Dendritic cell treated with granulocyte-macrophage colony-stimulating factor and Interleukin-4, amounts not matched to agents 40 ng/mL and 50 ng/mL, for 4 days (primary cell): ENCODE measurements around the gene PTGS1.
"Not testable (repeated sequence)": the region's sequence is repeated elsewhere in the genome, so short reads cannot be mapped to it uniquely, and the experiment has no call there.

Experiments
- H3K27ac Mint-ChIP-seq: one replicate; pipeline ENCODE4 v1.8.0; 2022; ENCODE audit warnings: mild to moderate bottlenecking, mixed read lengths
- H3K27me3 Mint-ChIP-seq: one replicate; pipeline ENCODE4 v1.8.0; 2022; ENCODE audit warnings: mild to moderate bottlenecking, mixed read lengths
- H3K36me3 Mint-ChIP-seq: one replicate; pipeline ENCODE4 v1.8.0; 2022; ENCODE audit warnings: low read depth, mixed read lengths
- H3K4me1 Mint-ChIP-seq: one replicate; pipeline ENCODE4 v1.8.0; 2022; ENCODE audit warnings: low read depth, mixed read lengths
- H3K4me3 Mint-ChIP-seq: one replicate; pipeline ENCODE4 v1.8.0; 2022; ENCODE audit warnings: mild to moderate bottlenecking, moderate library complexity, mixed read lengths
- H3K9me3 Mint-ChIP-seq: one replicate; pipeline ENCODE4 v1.8.0; 2022; ENCODE audit warnings: mixed read lengths
- intact Hi-C: fragments of 100-400 bp; cut with micrococcal nuclease; formaldehyde crosslinking; loops from one replicate; pipeline ENCODE4 v1.15.0; 2022

Gene PTGS1

GRCh38 chr9:122370869-122371755 is at the start of gene PTGS1:
Gene PTGS1 (plus strand): TSS chr9:122371024. CDS start chr9:122371085, 61 bp downstream.
- peak within 1 kb of the TSS; percentile 98 for H3K4me3 Mint-ChIP-seq
- peaks cover 9% of the 10 kb centered on the region for H3K9me3 Mint-ChIP-seq
- intact Hi-C loops = loop anchor here (1.0 kb wide), 1 partner anchor 16 kb away; no protein-coding TSS in a partner anchor
- peaks cover 52% of the 10 kb centered on the region for H3K36me3 Mint-ChIP-seq
- H3K27ac Mint-ChIP-seq = peak within 1 kb of the TSS; percentile 89
- H3K4me1 Mint-ChIP-seq = peaks cover 66% of the 10 kb centered on the region
- H3K27me3 Mint-ChIP-seq = no peaks in the 10 kb centered on the region

GRCh38 chr9:122322553-122322952 is 48.3 kb upstream of the PTGS1 start:
- Mint-ChIP-seq H3K36me3 (peaks cover 76% of the 10 kb centered on the region), H3K9me3 (no peaks in the 10 kb centered on the region), H3K27me3 (no peaks in the 10 kb centered on the region), H3K4me3 (no peak overlapping the region), H3K27ac (no peak overlapping the region), H3K4me1 (peaks cover 14% of the 10 kb centered on the region)
- intact Hi-C loops = no loop called here

GRCh38 chr9:122324665-122325064 is 46.2 kb upstream of the PTGS1 start:
- Mint-ChIP-seq H3K36me3 (peaks cover 72% of the 10 kb centered on the region), H3K4me1 (peaks cover 14% of the 10 kb centered on the region)
- intact Hi-C loops = not testable (repeated sequence)

GRCh38 chr9:122325124-122325523 is 45.7 kb upstream of the PTGS1 start:
- intact Hi-C loops = no loop called here
- peaks cover 72% of the 10 kb centered on the region for H3K36me3 Mint-ChIP-seq
- no peak overlapping the region for H3K27ac Mint-ChIP-seq
- H3K27me3 Mint-ChIP-seq = no peaks in the 10 kb centered on the region
- H3K9me3 Mint-ChIP-seq = no peaks in the 10 kb centered on the region
- H3K4me1 Mint-ChIP-seq = peaks cover 13% of the 10 kb centered on the region
- no peak overlapping the region for H3K4me3 Mint-ChIP-seq

More at GRCh38 chr9:122324665-122325064, 46.2 kb upstream of the PTGS1 start:
- H3K4me3 Mint-ChIP-seq, H3K27ac Mint-ChIP-seq, H3K9me3 Mint-ChIP-seq, H3K27me3 Mint-ChIP-seq: not testable (repeated sequence)

- no peaks in the 10 kb centered on the region for H3K9me3 Mint-ChIP-seq
- peaks cover 18% of the 10 kb centered on the region for H3K4me1 Mint-ChIP-seq
- intact Hi-C loops = no loop called here
- no peak overlapping the region for H3K27ac Mint-ChIP-seq
- no peaks in the 10 kb centered on the region for H3K27me3 Mint-ChIP-seq
- peaks cover 60% of the 10 kb centered on the region for H3K36me3 Mint-ChIP-seq
- H3K4me3 Mint-ChIP-seq = no peak overlapping the region
These were observed 43.6 kb upstream of the PTGS1 start for GRCh38 chr9:122327175-122327574.

- no peak overlapping the region for H3K27ac Mint-ChIP-seq
- intact Hi-C loops = no loop called here
- H3K4me3 Mint-ChIP-seq = no peak overlapping the region
These were observed 41.2 kb upstream of the PTGS1 start for GRCh38 chr9:122329597-122329996.

GRCh38 chr9:122330466-122330865 is 40.4 kb upstream of the PTGS1 start:
- H3K27me3 Mint-ChIP-seq, H3K4me3 Mint-ChIP-seq, H3K9me3 Mint-ChIP-seq, H3K27ac Mint-ChIP-seq, intact Hi-C loops: not testable (repeated sequence)
- Mint-ChIP-seq H3K36me3 (peaks cover 29% of the 10 kb centered on the region), H3K4me1 (peaks cover 27% of the 10 kb centered on the region)

More at GRCh38 chr9:122329597-122329996, 41.2 kb upstream of the PTGS1 start:
- no peaks in the 10 kb centered on the region for H3K27me3 Mint-ChIP-seq
- H3K36me3 Mint-ChIP-seq = peaks cover 36% of the 10 kb centered on the region
- H3K9me3 Mint-ChIP-seq = no peaks in the 10 kb centered on the region
- peaks cover 29% of the 10 kb centered on the region for H3K4me1 Mint-ChIP-seq

- H3K27ac Mint-ChIP-seq = peak overlapping the region; percentile 3
- H3K27me3 Mint-ChIP-seq = no peaks in the 10 kb centered on the region
- no peak overlapping the region for H3K4me3 Mint-ChIP-seq
- peaks cover 27% of the 10 kb centered on the region for H3K4me1 Mint-ChIP-seq
- intact Hi-C loops = no loop called here
- H3K36me3 Mint-ChIP-seq = peaks cover 22% of the 10 kb centered on the region
- no peaks in the 10 kb centered on the region for H3K9me3 Mint-ChIP-seq
These were observed 39.3 kb upstream of the PTGS1 start for GRCh38 chr9:122331523-122331927.

- intact Hi-C loops = no loop called here
- Mint-ChIP-seq H3K36me3 (peaks cover 22% of the 10 kb centered on the region), H3K9me3 (no peaks in the 10 kb centered on the region), H3K4me1 (peaks cover 27% of the 10 kb centered on the region), H3K27ac (peak overlapping the region; percentile 3), H3K4me3 (no peak overlapping the region), H3K27me3 (no peaks in the 10 kb centered on the region)
These were observed 38.7 kb upstream of the PTGS1 start for GRCh38 chr9:122332083-122332482.

- no peaks in the 10 kb centered on the region for H3K9me3 Mint-ChIP-seq
- no peaks in the 10 kb centered on the region for H3K27me3 Mint-ChIP-seq
- peaks cover 27% of the 10 kb centered on the region for H3K4me1 Mint-ChIP-seq
- no peak overlapping the region for H3K27ac Mint-ChIP-seq
- peaks cover 21% of the 10 kb centered on the region for H3K36me3 Mint-ChIP-seq
- no peak overlapping the region for H3K4me3 Mint-ChIP-seq
- intact Hi-C loops = no loop called here
These were observed 38.2 kb upstream of the PTGS1 start for GRCh38 chr9:122332644-122333043.

GRCh38 chr9:122333169-122333808 is 37.5 kb upstream of the PTGS1 start:
- H3K27ac Mint-ChIP-seq = peak overlapping the region; percentile 9
- no peaks in the 10 kb centered on the region for H3K9me3 Mint-ChIP-seq

GRCh38 chr9:122334916-122335315 is 35.9 kb upstream of the PTGS1 start:
- intact Hi-C loops = no loop called here
- Mint-ChIP-seq H3K27ac (no peak overlapping the region), H3K9me3 (no peaks in the 10 kb centered on the region), H3K4me3 (no peak overlapping the region), H3K27me3 (peaks cover 12% of the 10 kb centered on the region), H3K4me1 (peaks cover 27% of the 10 kb centered on the region), H3K36me3 (peaks cover 3% of the 10 kb centered on the region)

More at GRCh38 chr9:122333169-122333808, 37.5 kb upstream of the PTGS1 start:
- Mint-ChIP-seq H3K27me3 (peaks cover 4% of the 10 kb centered on the region), H3K4me1 (peaks cover 27% of the 10 kb centered on the region), H3K4me3 (no peak overlapping the region), H3K36me3 (peaks cover 16% of the 10 kb centered on the region)
- intact Hi-C loops = no loop called here

GRCh38 chr9:122336189-122336588 is 34.6 kb upstream of the PTGS1 start:
- Mint-ChIP-seq H3K4me1 (peaks cover 27% of the 10 kb centered on the region), H3K4me3 (no peak overlapping the region), H3K9me3 (no peaks in the 10 kb centered on the region), H3K36me3 (no peaks in the 10 kb centered on the region), H3K27ac (no peak overlapping the region), H3K27me3 (peaks cover 12% of the 10 kb centered on the region)
- intact Hi-C loops = no loop called here

GRCh38 chr9:122336866-122337555 is 33.8 kb upstream of the PTGS1 start:
- no peak overlapping the region for H3K27ac Mint-ChIP-seq
- H3K27me3 Mint-ChIP-seq = peaks cover 12% of the 10 kb centered on the region
- H3K9me3 Mint-ChIP-seq = no peaks in the 10 kb centered on the region
- no peak overlapping the region for H3K4me3 Mint-ChIP-seq
- H3K4me1 Mint-ChIP-seq = peaks cover 19% of the 10 kb centered on the region
- no peaks in the 10 kb centered on the region for H3K36me3 Mint-ChIP-seq
- intact Hi-C loops = no loop called here
